Fibroblast of villous mesenchyme (primary cell): ENCODE data around the gene LMBRD2. TPM values are rescaled to one million over a fixed set of nuclear protein-coding genes. Genes with fewer than 3 reads are reported as not detected.

ENCODE experiments used
- DNase-seq: peaks from one replicate; pipeline ENCODE4 v3.0.0-alpha.2; 2010; ENCODE audit warnings: low read depth
- H3K4me3 ChIP-seq: 2 replicates; pipeline ENCODE4 v1.5.1; 2011; ENCODE audit warnings: low read depth, mild to moderate bottlenecking, low read length
- total RNA-seq: library from RNA; depleted of rRNA; stranded (reverse); fragments of >200 nt; gene quantifications from 2 replicates; pipeline ENCODE4 v1.2.3, GENCODE V29; 2012
- TF ChIP-seq, protein P1 (sequence below): IDR thresholded peaks from 2 replicates; pipeline ENCODE4 v1.5.1; 2012; ENCODE audit warnings: low read depth, mild to moderate bottlenecking, low read length; ENCODE audit not compliant: insufficient read depth

The LMBRD2 gene
- total RNA-seq, 1 donor, result 23.7 TPM

GRCh38 chr5:36174119-36174518 is 22.4 kb upstream of the LMBRD2 start:
- H3K4me3 ChIP-seq, result no peak overlapping the region
- DNase-seq, result no peak
- TF ChIP-seq, protein P1, sequence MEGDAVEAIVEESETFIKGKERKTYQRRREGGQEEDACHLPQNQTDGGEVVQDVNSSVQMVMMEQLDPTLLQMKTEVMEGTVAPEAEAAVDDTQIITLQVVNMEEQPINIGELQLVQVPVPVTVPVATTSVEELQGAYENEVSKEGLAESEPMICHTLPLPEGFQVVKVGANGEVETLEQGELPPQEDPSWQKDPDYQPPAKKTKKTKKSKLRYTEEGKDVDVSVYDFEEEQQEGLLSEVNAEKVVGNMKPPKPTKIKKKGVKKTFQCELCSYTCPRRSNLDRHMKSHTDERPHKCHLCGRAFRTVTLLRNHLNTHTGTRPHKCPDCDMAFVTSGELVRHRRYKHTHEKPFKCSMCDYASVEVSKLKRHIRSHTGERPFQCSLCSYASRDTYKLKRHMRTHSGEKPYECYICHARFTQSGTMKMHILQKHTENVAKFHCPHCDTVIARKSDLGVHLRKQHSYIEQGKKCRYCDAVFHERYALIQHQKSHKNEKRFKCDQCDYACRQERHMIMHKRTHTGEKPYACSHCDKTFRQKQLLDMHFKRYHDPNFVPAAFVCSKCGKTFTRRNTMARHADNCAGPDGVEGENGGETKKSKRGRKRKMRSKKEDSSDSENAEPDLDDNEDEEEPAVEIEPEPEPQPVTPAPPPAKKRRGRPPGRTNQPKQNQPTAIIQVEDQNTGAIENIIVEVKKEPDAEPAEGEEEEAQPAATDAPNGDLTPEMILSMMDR, result no peak

GRCh38 chr5:36173426-36173825 is 21.7 kb upstream of the LMBRD2 start:
- H3K4me3 ChIP-seq, result no peak overlapping the region
- TF ChIP-seq, protein P1, result no peak
- DNase-seq, result no peak

DNA sequence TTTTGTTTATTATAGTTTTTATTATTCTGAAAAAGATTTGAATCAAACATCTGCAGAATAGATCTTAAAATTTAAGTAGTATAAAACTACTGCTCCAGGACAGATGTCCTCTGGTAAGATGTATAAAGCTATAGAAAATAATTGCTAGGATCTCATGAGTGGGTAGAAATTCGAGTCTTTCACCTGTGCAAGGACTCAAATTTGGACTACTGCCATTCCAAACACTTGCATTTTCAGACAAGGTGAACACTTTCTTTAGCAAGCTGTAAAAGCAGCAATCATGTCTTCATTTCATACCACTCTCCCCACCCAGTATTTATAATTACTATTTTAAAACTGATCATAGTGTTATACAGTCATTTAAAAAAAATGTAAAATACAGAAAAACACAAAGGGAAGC is 20.9 kb upstream of the LMBRD2 start:
- no peak for DNase-seq
- TF ChIP-seq, protein P1, result no peak
- H3K4me3 ChIP-seq, result no peak overlapping the region

DNA sequence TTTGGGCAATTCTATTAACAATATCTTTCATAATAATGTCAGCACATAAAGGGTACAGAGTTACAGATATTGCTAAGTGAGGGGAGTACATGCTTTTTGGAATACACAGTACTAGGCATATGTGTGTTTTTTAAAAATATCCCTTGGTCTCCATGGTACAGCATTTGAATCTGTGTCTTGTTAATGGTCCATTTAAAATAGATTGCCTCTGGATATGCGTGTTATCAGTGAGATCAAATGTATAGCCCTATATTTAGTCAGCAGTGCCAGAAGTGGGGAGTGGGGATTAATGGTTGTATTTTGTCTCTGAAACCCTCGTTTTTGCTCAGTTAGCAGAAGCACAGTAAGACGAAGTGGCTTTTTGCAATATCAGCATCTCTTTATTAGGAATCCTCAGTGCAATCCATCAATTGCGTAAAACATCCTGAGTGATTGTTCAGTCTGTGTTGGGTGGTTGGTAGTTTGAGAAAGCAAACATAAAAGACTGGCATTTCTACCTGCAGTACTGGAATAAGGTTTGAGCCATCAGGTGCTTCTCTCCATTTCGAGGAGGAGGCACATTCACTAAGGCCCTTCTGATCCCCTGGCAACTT is 19.2 kb upstream of the LMBRD2 start:
- no peak overlapping the region for H3K4me3 ChIP-seq
- TF ChIP-seq, protein P1, result no peak
- no peak for DNase-seq

GRCh38 chr5:36168737-36169136 is 17.1 kb upstream of the LMBRD2 start:
- no peak overlapping the region for H3K4me3 ChIP-seq
- DNase-seq, result peak; percentile 38
- TF ChIP-seq, protein P1, result no peak

DNA sequence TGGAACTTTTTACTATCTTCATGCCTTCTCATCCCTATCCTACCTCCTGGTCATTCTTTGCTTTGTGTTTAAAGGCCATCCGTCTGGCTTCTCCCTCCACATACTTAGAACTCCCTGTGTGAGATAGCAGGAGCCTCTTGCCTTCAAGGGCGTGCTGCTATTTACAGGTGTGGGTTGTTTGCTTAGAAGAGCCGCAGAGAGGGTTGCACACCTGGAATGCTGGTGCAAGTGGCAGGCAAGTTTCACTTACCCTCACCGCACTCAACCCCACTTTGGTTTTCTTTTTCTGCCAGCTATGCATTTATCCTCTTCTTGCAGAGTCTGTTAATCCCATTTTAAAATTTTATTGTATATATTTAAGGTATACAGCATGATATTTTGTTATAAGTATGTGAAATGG is 12.8 kb upstream of the LMBRD2 start:
- no peak for DNase-seq
- no peak overlapping the region for H3K4me3 ChIP-seq
- TF ChIP-seq, protein P1, result no peak

- no peak overlapping the region for H3K4me3 ChIP-seq
- no peak for DNase-seq
- TF ChIP-seq, protein P1, result no peak
These were observed 11.3 kb upstream of the LMBRD2 start for GRCh38 chr5:36162810-36163486.
